ENCODE data around the gene ABLIM3.
A peak's percentile ranks its signal among the peaks of the same experiment; 100 is the strongest.

The ABLIM3 gene

DNA sequence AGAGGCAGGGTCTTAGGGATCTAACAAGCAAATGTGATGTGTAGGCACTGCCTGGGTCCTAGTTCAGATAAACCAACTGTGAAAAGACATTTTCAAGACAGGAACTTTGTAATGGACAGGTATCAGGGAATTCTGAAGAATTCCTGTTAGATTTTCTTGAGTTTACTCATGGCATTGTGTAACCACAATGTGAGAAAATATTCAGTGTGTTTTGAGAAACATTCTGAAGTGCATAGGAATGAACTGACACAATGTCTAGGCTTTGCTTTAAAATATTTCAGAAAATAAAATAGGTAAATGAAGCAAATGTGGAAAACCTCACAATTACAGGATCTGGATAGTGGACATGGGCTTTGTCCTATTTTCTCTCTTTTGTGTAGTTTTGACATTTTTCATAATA, 115.2 kb downstream of the ABLIM3 start:
- Histone ChIP-seq H3K36me3 (ENCODE audit: insufficient read depth, low read length) (peaks cover 35% of the 10 kb centered on the region; the same call in 1 of the 2 replicates), H2AFZ (ENCODE audit: low read length, unreplicated experiment) (no peak overlapping the region), H3K4me1 (ENCODE audit: control insufficient read depth, insufficient read depth, low read length, unreplicated experiment) (peaks cover 29% of the 10 kb centered on the region), H3K27ac (ENCODE audit: low read depth, low read length) (peak overlapping the region; percentile 73), H3K79me2 (ENCODE audit: control insufficient read depth, insufficient read depth, low read length, unreplicated experiment) (no peaks in the 10 kb centered on the region), H3K4me3 (ENCODE audit: low read depth, low read length) (no peak overlapping the region), H3K27me3 (ENCODE audit: insufficient read depth, low read length) (no peaks in the 10 kb centered on the region)

DNA sequence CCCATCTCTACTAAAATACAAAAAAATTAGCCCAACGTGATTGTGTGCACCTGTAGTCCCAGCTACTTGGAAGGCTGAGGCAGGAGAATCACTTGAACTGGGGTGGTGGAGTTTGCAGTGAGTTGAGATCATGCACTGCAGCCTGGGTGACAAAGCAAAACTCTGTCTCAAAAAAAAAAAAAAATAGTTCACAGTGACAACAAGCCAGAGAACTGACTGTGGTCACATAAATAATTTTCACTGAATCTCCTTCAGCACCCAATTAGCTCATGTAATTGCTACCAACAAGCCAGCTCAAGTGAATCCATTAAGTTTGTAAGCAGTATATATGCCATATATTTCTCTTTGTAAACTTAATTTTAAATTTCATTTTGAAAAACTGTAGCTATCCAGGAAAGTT, 115.8 kb downstream of the ABLIM3 start:
- Histone ChIP-seq H3K79me2 (ENCODE audit: control insufficient read depth, insufficient read depth, low read length, unreplicated experiment) (no peaks in the 10 kb centered on the region), H3K4me1 (ENCODE audit: control insufficient read depth, insufficient read depth, low read length, unreplicated experiment) (peaks cover 29% of the 10 kb centered on the region), H3K36me3 (ENCODE audit: insufficient read depth, low read length) (peaks cover 29% of the 10 kb centered on the region; the same call in 1 of the 2 replicates), H2AFZ (ENCODE audit: low read length, unreplicated experiment) (no peak overlapping the region), H3K4me3 (ENCODE audit: low read depth, low read length) (no peak overlapping the region), H3K27ac (ENCODE audit: low read depth, low read length) (peak overlapping the region; percentile 73), H3K27me3 (ENCODE audit: insufficient read depth, low read length) (no peaks in the 10 kb centered on the region)

DNA sequence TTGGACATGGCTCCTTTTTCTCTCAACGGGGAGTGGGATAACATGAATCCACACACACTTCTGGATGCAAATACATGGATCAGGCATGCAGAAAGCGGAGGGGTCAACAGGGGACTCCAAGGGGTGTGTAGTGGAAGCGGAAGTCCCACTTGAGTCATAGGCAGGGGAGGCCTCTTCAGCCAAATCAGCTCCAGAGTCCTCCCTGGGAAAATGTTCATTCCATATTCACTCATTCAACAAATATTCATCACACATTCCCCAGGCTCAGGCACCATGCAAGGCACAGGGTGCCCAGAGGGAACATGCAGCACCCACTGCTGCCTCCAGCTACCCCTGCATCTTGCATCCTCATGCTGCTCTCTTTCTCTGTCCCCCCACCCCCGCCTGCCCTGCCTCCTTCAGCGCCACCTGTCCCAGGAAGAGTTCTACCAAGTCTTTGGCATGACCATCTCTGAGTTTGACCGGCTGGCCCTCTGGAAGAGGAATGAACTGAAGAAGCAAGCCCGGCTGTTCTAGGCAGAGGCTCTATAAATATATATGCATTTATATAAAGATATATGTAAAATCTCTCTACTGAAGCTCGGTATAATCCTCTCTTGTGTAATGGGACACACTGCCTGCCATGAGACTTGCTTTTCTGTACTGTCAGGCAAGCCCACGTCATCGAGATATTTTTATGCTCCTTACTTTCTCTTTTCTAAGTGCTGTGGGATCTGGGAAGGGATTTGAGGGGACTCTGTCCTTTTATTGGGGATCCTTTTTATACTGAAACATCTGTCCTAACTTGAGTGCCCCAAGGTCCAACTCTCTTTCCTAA, 116.8 kb downstream of the ABLIM3 start:
- Histone ChIP-seq H3K27me3 (ENCODE audit: insufficient read depth, low read length) (no peaks in the 10 kb centered on the region), H3K4me3 (ENCODE audit: low read depth, low read length) (no peak overlapping the region), H3K4me1 (ENCODE audit: control insufficient read depth, insufficient read depth, low read length, unreplicated experiment) (peaks cover 29% of the 10 kb centered on the region), H3K27ac (ENCODE audit: low read depth, low read length) (peak overlapping the region; percentile 73), H2AFZ (ENCODE audit: low read length, unreplicated experiment) (no peak overlapping the region), H3K79me2 (ENCODE audit: control insufficient read depth, insufficient read depth, low read length, unreplicated experiment) (no peaks in the 10 kb centered on the region), H3K36me3 (ENCODE audit: insufficient read depth, low read length) (peaks cover 23% of the 10 kb centered on the region; the same call in 1 of the 2 replicates)

DNA sequence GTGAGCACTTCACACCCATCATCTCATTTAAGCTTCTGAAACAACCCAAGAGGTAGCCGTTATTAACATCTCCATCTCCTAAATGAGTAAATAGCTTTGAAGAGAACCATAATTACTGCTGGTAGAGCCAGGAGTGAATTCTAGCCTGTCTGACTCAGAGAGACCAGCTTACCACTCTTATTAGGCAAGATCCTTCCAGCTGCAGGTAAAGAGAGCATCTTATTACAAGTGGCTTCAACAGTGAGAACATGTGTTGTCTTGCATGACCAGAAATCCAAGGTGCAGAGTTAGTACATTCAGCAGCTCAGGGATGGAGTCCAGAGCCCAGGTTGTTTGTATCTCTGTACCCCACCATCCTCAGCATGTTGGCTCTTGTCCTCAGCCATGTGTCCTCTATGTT, 119.5 kb downstream of the ABLIM3 start:
- peaks cover 25% of the 10 kb centered on the region for H3K4me1 ChIP-seq (ENCODE audit: control insufficient read depth, insufficient read depth, low read length, unreplicated experiment)
- no peak overlapping the region for H3K4me3 ChIP-seq (ENCODE audit: low read depth, low read length)
- H2AFZ ChIP-seq (ENCODE audit: low read length, unreplicated experiment) = no peak overlapping the region
- no peaks in the 10 kb centered on the region for H3K27me3 ChIP-seq (ENCODE audit: insufficient read depth, low read length)
- no peak overlapping the region for H3K27ac ChIP-seq (ENCODE audit: low read depth, low read length)
- H3K79me2 ChIP-seq (ENCODE audit: control insufficient read depth, insufficient read depth, low read length, unreplicated experiment) = no peaks in the 10 kb centered on the region
- peaks cover 13% of the 10 kb centered on the region; the same call in 1 of the 2 replicates for H3K36me3 ChIP-seq (ENCODE audit: insufficient read depth, low read length)

DNA sequence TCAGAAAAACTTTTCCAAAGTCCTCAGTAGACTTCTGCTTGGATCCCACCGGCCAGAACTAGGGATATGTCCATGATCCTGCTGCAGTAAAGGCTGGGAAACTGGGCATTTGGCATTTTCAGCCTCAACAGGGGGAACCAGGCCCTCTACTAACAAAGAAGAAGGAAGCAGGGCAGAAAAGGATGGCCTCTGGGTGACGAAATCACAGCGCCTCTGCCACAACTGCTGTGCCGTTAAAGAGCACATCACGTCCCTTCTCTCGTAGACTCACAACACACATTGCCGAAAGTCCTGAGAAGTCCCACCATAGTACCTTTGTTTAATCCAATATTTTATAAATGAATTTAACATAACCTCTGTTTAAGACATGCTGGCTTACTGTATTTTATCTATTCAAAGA, 120.0 kb downstream of the ABLIM3 start:
- Histone ChIP-seq H3K4me1 (ENCODE audit: control insufficient read depth, insufficient read depth, low read length, unreplicated experiment) (peaks cover 21% of the 10 kb centered on the region), H2AFZ (ENCODE audit: low read length, unreplicated experiment) (no peak overlapping the region), H3K36me3 (ENCODE audit: insufficient read depth, low read length) (peaks cover 8% of the 10 kb centered on the region; the same call in 1 of the 2 replicates), H3K79me2 (ENCODE audit: control insufficient read depth, insufficient read depth, low read length, unreplicated experiment) (no peaks in the 10 kb centered on the region), H3K27me3 (ENCODE audit: insufficient read depth, low read length) (no peaks in the 10 kb centered on the region), H3K4me3 (ENCODE audit: low read depth, low read length) (no peak overlapping the region), H3K27ac (ENCODE audit: low read depth, low read length) (no peak overlapping the region)

DNA sequence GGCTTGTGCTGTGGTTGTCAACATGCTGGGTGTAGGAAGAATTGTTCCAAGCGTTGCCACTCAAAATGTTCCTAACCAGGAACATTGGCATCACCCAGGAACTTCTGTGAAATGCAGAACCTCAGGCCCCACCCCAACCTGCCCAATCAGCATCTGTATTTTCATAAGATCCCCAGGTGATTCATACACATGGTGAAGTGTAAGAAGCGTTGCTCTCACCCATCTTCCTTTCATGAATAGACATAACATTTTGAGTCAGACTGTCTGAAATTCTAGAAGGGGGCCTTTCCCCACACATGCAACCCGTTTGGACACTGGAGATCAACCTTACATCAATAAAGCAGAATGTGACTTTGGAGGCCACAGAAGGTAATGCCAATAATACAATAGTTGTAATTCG, 121.0 kb downstream of the ABLIM3 start:
- no peaks in the 10 kb centered on the region for H3K79me2 ChIP-seq (ENCODE audit: control insufficient read depth, insufficient read depth, low read length, unreplicated experiment)
- H3K4me3 ChIP-seq (ENCODE audit: low read depth, low read length) = no peak overlapping the region
- H2AFZ ChIP-seq (ENCODE audit: low read length, unreplicated experiment) = no peak overlapping the region
- peaks cover 7% of the 10 kb centered on the region; the same call in 1 of the 2 replicates for H3K36me3 ChIP-seq (ENCODE audit: insufficient read depth, low read length)
- no peaks in the 10 kb centered on the region for H3K27me3 ChIP-seq (ENCODE audit: insufficient read depth, low read length)
- no peak overlapping the region for H3K27ac ChIP-seq (ENCODE audit: low read depth, low read length)
- H3K4me1 ChIP-seq (ENCODE audit: control insufficient read depth, insufficient read depth, low read length, unreplicated experiment) = peaks cover 11% of the 10 kb centered on the region

DNA sequence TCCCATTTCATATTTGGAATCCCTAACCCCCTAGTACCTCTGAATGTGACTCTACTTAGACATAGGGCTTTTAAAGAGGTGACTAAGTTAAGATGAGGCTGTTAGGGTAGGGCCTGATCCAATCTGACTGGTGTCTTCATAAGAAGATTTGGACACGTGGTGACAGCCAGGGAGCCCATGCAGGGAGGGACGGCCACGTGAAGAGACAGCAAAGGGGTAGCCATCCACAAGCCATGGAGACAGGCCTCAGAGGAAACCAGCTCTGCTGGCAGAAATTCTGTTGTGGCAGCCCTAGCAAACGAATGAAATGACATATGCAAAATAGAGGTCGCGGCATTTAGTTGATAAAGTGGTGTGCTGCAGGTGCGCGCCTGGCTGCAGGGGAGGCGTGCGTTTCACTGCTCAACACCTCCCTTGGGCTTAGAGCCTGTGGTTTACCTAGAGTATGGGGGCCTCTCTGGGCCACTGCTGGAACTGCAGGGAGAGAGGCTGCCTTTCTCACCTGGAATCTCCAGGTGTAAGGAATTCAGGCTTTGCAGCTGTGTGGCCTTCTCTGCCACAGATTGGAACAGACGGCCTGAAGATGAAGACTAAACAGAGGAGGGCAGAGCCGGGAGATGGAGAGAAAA, 123.3 kb downstream of the ABLIM3 start:
- H3K27me3 ChIP-seq (ENCODE audit: insufficient read depth, low read length) = no peaks in the 10 kb centered on the region
- H2AFZ ChIP-seq (ENCODE audit: low read length, unreplicated experiment) = no peak overlapping the region
- H3K79me2 ChIP-seq (ENCODE audit: control insufficient read depth, insufficient read depth, low read length, unreplicated experiment) = no peaks in the 10 kb centered on the region
- no peaks in the 10 kb centered on the region for H3K36me3 ChIP-seq (ENCODE audit: insufficient read depth, low read length)
- no peak overlapping the region for H3K27ac ChIP-seq (ENCODE audit: low read depth, low read length)
- H3K4me3 ChIP-seq (ENCODE audit: low read depth, low read length) = no peak overlapping the region
- no peaks in the 10 kb centered on the region for H3K4me1 ChIP-seq (ENCODE audit: control insufficient read depth, insufficient read depth, low read length, unreplicated experiment)

DNA sequence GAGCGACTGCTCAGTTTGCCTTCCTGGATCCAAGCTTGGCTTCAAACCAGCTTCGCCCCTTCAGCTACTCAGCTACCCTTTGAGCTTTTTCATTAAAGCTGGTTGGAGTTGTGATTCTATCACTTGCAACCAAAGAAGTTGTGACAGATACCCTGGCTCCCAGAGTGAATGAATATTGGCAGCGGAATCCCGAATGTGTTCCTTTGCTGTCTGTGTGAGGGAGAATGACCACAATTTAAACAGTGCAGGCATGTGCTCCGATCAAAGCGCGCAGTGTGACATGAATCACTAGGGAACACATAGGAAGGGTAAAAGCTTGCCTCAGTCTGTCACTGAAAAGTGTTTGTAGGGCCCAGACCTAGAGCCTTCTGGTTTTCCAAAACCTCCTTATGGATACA, 123.8 kb downstream of the ABLIM3 start:
- H3K4me3 ChIP-seq (ENCODE audit: low read depth, low read length) = no peak overlapping the region
- no peaks in the 10 kb centered on the region for H3K27me3 ChIP-seq (ENCODE audit: insufficient read depth, low read length)
- H2AFZ ChIP-seq (ENCODE audit: low read length, unreplicated experiment) = no peak overlapping the region
- H3K79me2 ChIP-seq (ENCODE audit: control insufficient read depth, insufficient read depth, low read length, unreplicated experiment) = no peaks in the 10 kb centered on the region
- H3K4me1 ChIP-seq (ENCODE audit: control insufficient read depth, insufficient read depth, low read length, unreplicated experiment) = no peaks in the 10 kb centered on the region
- no peak overlapping the region for H3K27ac ChIP-seq (ENCODE audit: low read depth, low read length)
- no peaks in the 10 kb centered on the region for H3K36me3 ChIP-seq (ENCODE audit: insufficient read depth, low read length)

DNA sequence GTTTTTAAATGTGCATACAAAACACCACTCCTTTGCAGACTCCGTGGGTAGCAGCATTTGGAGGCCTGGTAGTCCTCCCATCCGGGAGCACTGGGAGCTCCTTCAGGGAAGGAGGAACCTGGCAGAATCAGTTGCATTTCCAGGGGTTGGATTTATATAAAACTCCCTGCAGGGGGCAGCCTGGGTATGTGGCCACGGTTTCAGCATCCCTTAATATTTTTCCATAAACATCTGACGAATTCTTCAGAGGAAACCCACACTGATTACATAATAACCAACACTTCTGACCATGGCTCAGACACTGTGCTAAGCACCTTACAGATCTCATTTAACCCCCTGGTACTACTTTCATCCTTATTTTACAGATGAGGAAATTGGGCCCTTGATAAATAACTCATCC, 124.3 kb downstream of the ABLIM3 start:
- no peak overlapping the region for H2AFZ ChIP-seq (ENCODE audit: low read length, unreplicated experiment)
- H3K27ac ChIP-seq (ENCODE audit: low read depth, low read length) = no peak overlapping the region
- H3K4me1 ChIP-seq (ENCODE audit: control insufficient read depth, insufficient read depth, low read length, unreplicated experiment) = no peaks in the 10 kb centered on the region
- no peaks in the 10 kb centered on the region for H3K36me3 ChIP-seq (ENCODE audit: insufficient read depth, low read length)
- no peak overlapping the region for H3K4me3 ChIP-seq (ENCODE audit: low read depth, low read length)
- H3K27me3 ChIP-seq (ENCODE audit: insufficient read depth, low read length) = no peaks in the 10 kb centered on the region
- no peaks in the 10 kb centered on the region for H3K79me2 ChIP-seq (ENCODE audit: control insufficient read depth, insufficient read depth, low read length, unreplicated experiment)

DNA sequence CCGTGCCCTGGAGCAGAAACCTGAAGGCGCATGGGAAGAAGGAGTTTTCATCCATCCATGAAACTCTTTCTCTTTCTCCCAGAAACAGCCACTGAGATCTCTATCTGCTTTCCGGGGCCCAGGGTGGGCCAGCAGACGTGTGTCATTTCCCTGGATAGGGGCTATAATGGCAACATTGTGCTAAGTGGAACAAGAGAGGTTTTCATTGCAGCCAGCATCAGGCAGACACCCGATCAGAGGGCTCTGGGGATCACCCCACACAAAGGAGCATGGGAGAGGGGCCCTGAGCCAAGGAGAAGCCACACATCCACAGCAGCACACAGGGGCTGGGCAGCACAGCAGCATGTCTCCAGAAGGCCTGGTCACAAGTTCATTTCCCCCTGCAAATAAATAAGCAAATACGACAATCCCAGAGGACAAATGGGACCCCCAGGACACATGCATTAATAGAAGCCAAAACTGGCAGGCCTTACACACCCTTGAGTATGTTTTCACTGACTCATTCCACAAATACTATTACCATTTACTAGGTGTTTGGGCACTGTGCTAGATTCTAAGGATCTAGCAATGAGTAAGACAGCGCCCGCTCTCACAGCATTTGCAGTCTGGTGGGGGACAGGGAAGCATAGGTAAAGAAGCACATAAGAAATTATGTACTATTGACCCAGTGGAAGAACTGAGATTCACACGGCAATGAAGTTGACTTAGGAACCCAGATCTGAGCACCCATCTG, 126.1 kb downstream of the ABLIM3 start:
- Histone ChIP-seq H2AFZ (ENCODE audit: low read length, unreplicated experiment) (no peak overlapping the region), H3K4me3 (ENCODE audit: low read depth, low read length) (no peak overlapping the region), H3K27ac (ENCODE audit: low read depth, low read length) (no peak overlapping the region), H3K27me3 (ENCODE audit: insufficient read depth, low read length) (no peaks in the 10 kb centered on the region), H3K4me1 (ENCODE audit: control insufficient read depth, insufficient read depth, low read length, unreplicated experiment) (no peaks in the 10 kb centered on the region), H3K36me3 (ENCODE audit: insufficient read depth, low read length) (no peaks in the 10 kb centered on the region), H3K79me2 (ENCODE audit: control insufficient read depth, insufficient read depth, low read length, unreplicated experiment) (no peaks in the 10 kb centered on the region)
